Naive B cell (primary cell): Measurements from ENCODE around the gene MYH15. TPM values are rescaled to one million over a fixed set of nuclear protein-coding genes. Genes with fewer than 3 reads are reported as not detected.

ENCODE experiments used
- ATAC-seq, 2 donors: fragments of 150-1000 bp; cut with Tn5 transposase; 2 replicates each; pipeline ENCODE4 v1.10.0; 2021; ENCODE audit warnings: low read depth in 2 of 2, mild to moderate bottlenecking in 2 of 2, moderate library complexity in 2 of 2
- DNase-seq: peaks from one replicate; pipeline ENCODE4 v3.0.0; 2022
- H3K27ac Mint-ChIP-seq, 6 donors: one replicate each; pipeline ENCODE4 v1.8.0; 2020 to 2022; ENCODE audit warnings: mild to moderate bottlenecking in 6 of 6, mixed read lengths in 6 of 6, moderate library complexity in 5 of 6, inconsistent platforms in 2 of 6
- H3K27me3 Mint-ChIP-seq, 3 donors: one replicate each; pipeline ENCODE4 v1.8.0; 2021 to 2022; ENCODE audit warnings: mixed read lengths in 3 of 3, mild to moderate bottlenecking in 1 of 3
- H3K36me3 Mint-ChIP-seq, 2 donors: one replicate each; pipeline ENCODE4 v1.8.0; 2020 to 2022; ENCODE audit warnings: mixed read lengths in 2 of 2, inconsistent platforms in 1 of 2, mild to moderate bottlenecking in 1 of 2
- H3K4me1 Mint-ChIP-seq, 3 donors: one replicate each; pipeline ENCODE4 v1.8.0; 2020 to 2022; ENCODE audit warnings: mixed read lengths in 3 of 3, inconsistent platforms in 1 of 3, mild to moderate bottlenecking in 1 of 3, moderate library complexity in 1 of 3
- H3K4me3 Mint-ChIP-seq, 8 donors: one replicate each; pipeline ENCODE4 v1.8.0; 2020 to 2022; ENCODE audit warnings: mild to moderate bottlenecking in 8 of 8, mixed read lengths in 8 of 8, moderate library complexity in 8 of 8, inconsistent platforms in 2 of 8
- H3K9me3 Mint-ChIP-seq, 7 donors: one replicate each; pipeline ENCODE4 v1.8.0; 2020 to 2022; ENCODE audit warnings: mixed read lengths in 7 of 7, mild to moderate bottlenecking in 5 of 7, inconsistent platforms in 2 of 7, moderate library complexity in 1 of 7
- polyA plus RNA-seq, 6 donors: library from polyadenylated mRNA; unstranded; fragments of 300-500 nt; fragmentation: Illumina TruSeq; gene quantifications; one replicate each; pipeline ENCODE4 v1.2.3, GENCODE V29; 2021; ENCODE audit warnings: low read depth in 6 of 6

The MYH15 gene
- polyA plus RNA-seq, 6 donors from 2014 or later, result 0.05 to 0.06 TPM; not detected in 4

DNA sequence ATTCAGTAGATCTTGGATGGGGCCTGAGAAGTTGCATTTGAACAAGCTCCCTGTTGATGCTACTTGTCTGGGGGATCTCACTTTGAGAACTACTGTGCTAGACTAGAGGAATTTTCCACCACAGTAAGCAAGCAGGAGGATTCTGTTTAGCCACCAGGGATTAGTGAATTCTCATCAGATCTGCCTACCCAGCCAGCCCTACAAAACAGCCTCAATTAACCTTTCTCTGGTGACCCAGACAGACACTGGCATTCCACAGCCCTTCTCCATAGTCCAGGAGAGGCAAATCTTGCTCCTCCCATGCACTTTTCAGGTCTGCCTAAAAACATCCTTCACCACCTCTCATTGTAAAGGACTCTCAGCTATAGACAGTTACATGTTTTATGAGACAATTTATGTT lies 16.7 kb upstream of the MYH15 start:
- Mint-ChIP-seq H3K27ac (no peak overlapping the region), H3K9me3 (peaks cover 0 to 2% (median 0%) of the 10 kb centered on the region in 7 donors), H3K4me3 (no peak overlapping the region), H3K27me3 (peaks cover 4 to 26% (median 21%) of the 10 kb centered on the region in 3 donors), H3K36me3 (no peaks in the 10 kb centered on the region), H3K4me1 (peaks cover 8 to 14% (median 9%) of the 10 kb centered on the region in 3 donors)
- DNase-seq, result no peak
- ATAC-seq, result no peak

GRCh38 chr3:108525971-108526370 lies 15.6 kb upstream of the MYH15 start:
- DNase-seq (no peak), ATAC-seq (no peak)
- Mint-ChIP-seq H3K27ac (no peak overlapping the region), H3K27me3 (peaks cover 0 to 15% (median 11%) of the 10 kb centered on the region in 3 donors), H3K36me3 (no peaks in the 10 kb centered on the region), H3K4me3 (no peak overlapping the region), H3K4me1 (peaks cover 8 to 14% (median 9%) of the 10 kb centered on the region in 3 donors), H3K9me3 (no peaks in the 10 kb centered on the region)

- Mint-ChIP-seq H3K4me3 (no peak overlapping the region), H3K9me3 (no peaks in the 10 kb centered on the region), H3K27ac (no peak overlapping the region), H3K27me3 (peaks cover 0 to 9% (median 4%) of the 10 kb centered on the region in 3 donors), H3K36me3 (no peaks in the 10 kb centered on the region), H3K4me1 (peaks cover 8 to 14% (median 9%) of the 10 kb centered on the region in 3 donors)
- ATAC-seq, result no peak
- no peak for DNase-seq
Observed at GRCh38 chr3:108525256-108525655, 14.9 kb upstream of the MYH15 start.

- H3K4me3 Mint-ChIP-seq, result no peak overlapping the region
- no peaks in the 10 kb centered on the region for H3K36me3 Mint-ChIP-seq
- peaks cover 8 to 12% (median 9%) of the 10 kb centered on the region in 3 donors for H3K4me1 Mint-ChIP-seq
- peaks cover 0 to 8% (median 0%) of the 10 kb centered on the region in 3 donors for H3K27me3 Mint-ChIP-seq
- DNase-seq, result no peak
- H3K27ac Mint-ChIP-seq, result no peak overlapping the region
- no peaks in the 10 kb centered on the region for H3K9me3 Mint-ChIP-seq
- no peak for ATAC-seq
Observed at GRCh38 chr3:108524537-108524936, 14.1 kb upstream of the MYH15 start.

GRCh38 chr3:108518895-108519294 lies 8.5 kb upstream of the MYH15 start:
- ATAC-seq, result no peak
- DNase-seq, result no peak
- no peaks in the 10 kb centered on the region for H3K4me1 Mint-ChIP-seq
- no peak overlapping the region for H3K4me3 Mint-ChIP-seq
- no peaks in the 10 kb centered on the region for H3K36me3 Mint-ChIP-seq
- H3K9me3 Mint-ChIP-seq, result peaks cover 0 to 2% (median 0%) of the 10 kb centered on the region in 7 donors
- no peak overlapping the region for H3K27ac Mint-ChIP-seq
- peaks cover 0 to 15% (median 10%) of the 10 kb centered on the region in 3 donors for H3K27me3 Mint-ChIP-seq

- Mint-ChIP-seq H3K4me3 (no peak overlapping the region), H3K36me3 (no peaks in the 10 kb centered on the region), H3K9me3 (peaks cover 0 to 2% (median 0%) of the 10 kb centered on the region in 7 donors), H3K27ac (no peak overlapping the region), H3K27me3 (peaks cover 0 to 15% (median 10%) of the 10 kb centered on the region in 3 donors), H3K4me1 (no peaks in the 10 kb centered on the region)
- DNase-seq, result no peak
- no peak for ATAC-seq
Observed at GRCh38 chr3:108516881-108517280, 6.5 kb upstream of the MYH15 start.

DNA sequence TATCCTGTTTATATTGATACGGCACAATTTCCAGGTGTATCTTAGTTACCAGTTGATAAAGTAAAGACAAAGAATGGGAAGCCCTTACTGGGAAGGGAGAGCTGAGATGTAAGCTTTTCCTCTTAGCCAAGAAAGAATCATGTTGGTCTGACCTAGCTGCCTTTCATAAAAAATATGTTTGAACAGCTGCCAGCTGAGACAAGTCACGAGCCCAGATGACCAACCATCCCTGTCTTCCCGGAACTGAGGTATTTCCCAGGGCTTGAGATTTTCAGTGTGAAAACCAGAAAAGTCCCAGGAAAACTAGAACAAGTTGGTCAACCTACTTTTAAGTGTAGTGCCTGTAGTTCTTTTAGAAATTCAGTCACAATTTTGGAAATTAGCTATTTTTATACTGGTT lies 3.6 kb upstream of the MYH15 start:
- ATAC-seq, result no peak
- Mint-ChIP-seq H3K36me3 (no peaks in the 10 kb centered on the region), H3K4me3 (no peak overlapping the region), H3K27me3 (peaks cover 0 to 15% (median 10%) of the 10 kb centered on the region in 3 donors), H3K9me3 (peaks cover 0 to 2% (median 0%) of the 10 kb centered on the region in 7 donors), H3K4me1 (no peaks in the 10 kb centered on the region), H3K27ac (no peak overlapping the region)
- DNase-seq, result no peak

DNA sequence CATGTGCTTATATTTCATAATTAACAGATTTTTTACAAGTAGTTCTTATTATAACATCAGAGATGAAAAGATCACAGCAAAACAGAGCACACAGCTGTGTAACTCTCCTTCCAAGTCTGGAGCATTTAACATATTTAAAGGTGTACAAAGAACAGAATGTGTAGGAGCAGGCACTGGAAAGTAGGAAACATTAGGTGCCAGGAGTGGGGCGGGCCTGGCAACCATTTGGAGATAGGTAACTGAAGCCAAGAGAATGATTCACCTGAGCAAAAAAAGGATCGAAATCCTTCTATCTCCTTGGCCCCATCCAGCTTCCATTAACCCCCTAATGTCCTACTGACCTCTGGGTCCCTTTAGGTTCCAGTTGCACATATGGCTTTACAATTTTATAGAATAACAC lies 2.3 kb upstream of the MYH15 start:
- Mint-ChIP-seq H3K4me1 (no peaks in the 10 kb centered on the region), H3K27me3 (peaks cover 0 to 9% (median 0%) of the 10 kb centered on the region in 3 donors), H3K4me3 (no peak overlapping the region), H3K9me3 (no peaks in the 10 kb centered on the region), H3K36me3 (no peaks in the 10 kb centered on the region), H3K27ac (no peak overlapping the region)
- DNase-seq, result no peak
- no peak for ATAC-seq

DNA sequence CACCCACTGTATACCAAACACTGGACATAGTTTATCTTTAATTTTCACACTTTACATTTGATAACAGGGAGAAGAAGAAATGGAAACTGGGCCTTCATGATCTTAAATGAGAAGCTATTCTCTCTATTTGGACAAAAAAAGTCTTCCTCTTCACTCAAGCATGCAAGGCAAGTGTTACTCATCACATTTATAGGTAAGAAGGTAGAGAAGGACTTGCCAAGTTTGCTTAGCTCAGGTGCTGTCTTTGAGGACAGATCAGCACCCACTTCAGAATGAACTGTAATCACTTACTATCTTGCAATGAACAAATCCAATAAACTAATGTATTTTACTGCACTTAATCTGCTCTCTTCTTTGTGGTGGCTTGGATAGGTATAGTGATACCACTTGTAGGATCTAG lies 1.1 kb upstream of the MYH15 start:
- DNase-seq, result no peak
- H3K36me3 Mint-ChIP-seq, result no peaks in the 10 kb centered on the region
- no peaks in the 10 kb centered on the region for H3K4me1 Mint-ChIP-seq
- peaks cover 0 to 4% (median 0%) of the 10 kb centered on the region in 3 donors for H3K27me3 Mint-ChIP-seq
- H3K4me3 Mint-ChIP-seq, result no peak overlapping the region
- no peak for ATAC-seq
- no peaks in the 10 kb centered on the region for H3K9me3 Mint-ChIP-seq
- peak overlapping the region in 1 of 6 donors; percentile 2 for H3K27ac Mint-ChIP-seq

- ATAC-seq (no peak), DNase-seq (no peak)
- no peaks in the 10 kb centered on the region for H3K36me3 Mint-ChIP-seq
- no peak overlapping the region for H3K4me3 Mint-ChIP-seq
- H3K4me1 Mint-ChIP-seq, result no peaks in the 10 kb centered on the region
- no peak overlapping the region for H3K27ac Mint-ChIP-seq
- H3K27me3 Mint-ChIP-seq, result peaks cover 0 to 4% (median 0%) of the 10 kb centered on the region in 3 donors
- no peaks in the 10 kb centered on the region for H3K9me3 Mint-ChIP-seq
Observed at GRCh38 chr3:108511055-108511454, 659 bp upstream of the MYH15 start.

DNA sequence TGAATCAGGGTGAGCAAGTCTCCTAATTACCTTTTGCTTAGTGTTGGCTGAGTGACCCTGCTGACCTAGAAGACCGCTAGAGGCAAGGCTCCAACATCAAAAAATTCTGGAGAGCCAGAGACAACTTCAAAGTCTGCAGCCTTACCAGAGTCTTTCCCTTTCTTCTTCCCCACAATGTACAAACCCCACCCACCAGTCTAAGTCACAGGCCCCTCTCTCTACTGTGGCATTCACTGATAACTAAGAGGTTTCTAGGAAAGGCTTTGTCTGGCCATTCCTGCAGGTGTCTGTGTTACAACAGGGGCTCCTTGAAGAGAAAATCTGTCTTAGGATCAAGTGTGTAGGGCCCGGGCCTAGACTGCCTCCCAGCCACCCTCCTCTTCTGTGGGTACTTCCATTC lies 525 bp downstream of the MYH15 start:
- Mint-ChIP-seq H3K27ac (no peak overlapping the region), H3K4me3 (peak overlapping the region in 1 of 8 donors; percentile 31), H3K36me3 (no peaks in the 10 kb centered on the region), H3K9me3 (peaks cover 0 to 2% (median 0%) of the 10 kb centered on the region in 7 donors), H3K4me1 (no peaks in the 10 kb centered on the region), H3K27me3 (no peaks in the 10 kb centered on the region)
- ATAC-seq (no peak), DNase-seq (no peak)

- H3K27me3 Mint-ChIP-seq, result no peaks in the 10 kb centered on the region
- DNase-seq (no peak), ATAC-seq (no peak)
- no peak overlapping the region for H3K27ac Mint-ChIP-seq
- no peaks in the 10 kb centered on the region for H3K4me1 Mint-ChIP-seq
- H3K36me3 Mint-ChIP-seq, result no peaks in the 10 kb centered on the region
- no peak overlapping the region for H3K4me3 Mint-ChIP-seq
- peaks cover 0 to 2% (median 0%) of the 10 kb centered on the region in 7 donors for H3K9me3 Mint-ChIP-seq
Observed at GRCh38 chr3:108509263-108509662, 1.1 kb downstream of the MYH15 start.

DNA sequence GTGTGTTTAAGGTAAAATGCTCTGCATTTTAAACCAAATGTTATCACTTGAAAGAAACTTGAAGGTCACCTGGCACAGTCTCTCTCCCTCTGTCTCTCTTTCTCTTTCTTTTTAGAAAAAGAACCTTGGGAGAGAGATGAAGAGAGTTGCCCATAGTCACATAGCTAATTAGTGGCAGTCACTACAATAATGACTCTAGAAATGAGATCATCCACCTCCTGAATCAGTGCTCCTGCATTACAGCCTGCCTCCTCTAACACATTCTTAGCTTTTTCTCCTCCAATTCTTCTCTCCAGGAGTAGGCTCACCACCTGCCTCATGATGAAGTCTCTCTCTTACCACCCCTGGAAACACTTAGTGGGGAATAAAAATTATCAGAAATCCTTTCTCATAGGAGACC lies 2.5 kb downstream of the MYH15 start:
- Mint-ChIP-seq H3K9me3 (peaks cover 0 to 5% (median 0%) of the 10 kb centered on the region in 7 donors), H3K4me1 (no peaks in the 10 kb centered on the region), H3K4me3 (no peak overlapping the region), H3K36me3 (no peaks in the 10 kb centered on the region), H3K27ac (no peak overlapping the region), H3K27me3 (peaks cover 0 to 6% (median 0%) of the 10 kb centered on the region in 3 donors)
- ATAC-seq (no peak), DNase-seq (no peak)

- Mint-ChIP-seq H3K27ac (peak overlapping the region in 1 of 6 donors; percentile 30), H3K9me3 (peaks cover 0 to 5% (median 0%) of the 10 kb centered on the region in 7 donors), H3K4me3 (no peak overlapping the region), H3K36me3 (no peaks in the 10 kb centered on the region), H3K4me1 (no peaks in the 10 kb centered on the region), H3K27me3 (peaks cover 0 to 8% (median 0%) of the 10 kb centered on the region in 3 donors)
- no peak for DNase-seq
- no peak for ATAC-seq
Observed at GRCh38 chr3:108505811-108506210, 4.6 kb downstream of the MYH15 start.

DNA sequence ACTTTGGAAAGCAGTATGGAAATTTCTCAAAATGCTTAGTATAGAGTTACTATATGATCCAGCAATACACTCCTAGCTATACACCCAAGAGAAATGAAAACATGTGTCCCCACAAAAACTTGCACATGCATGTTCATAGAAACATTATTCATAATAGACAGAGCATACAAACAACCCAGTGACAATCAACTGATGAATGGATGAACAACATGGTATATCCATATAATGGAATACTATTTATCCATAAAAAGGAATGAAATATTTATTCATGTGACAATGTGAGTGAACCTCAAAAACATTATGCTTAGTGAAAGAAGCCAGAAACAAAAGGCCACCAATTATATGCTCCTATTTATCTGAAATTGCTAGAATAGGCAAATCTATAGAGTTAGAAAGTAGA lies 6.7 kb downstream of the MYH15 start:
- Mint-ChIP-seq H3K4me1 (no peaks in the 10 kb centered on the region), H3K4me3 (no peak overlapping the region), H3K9me3 (peaks cover 0 to 5% (median 0%) of the 10 kb centered on the region in 7 donors), H3K27me3 (peaks cover 0 to 8% (median 0%) of the 10 kb centered on the region in 3 donors), H3K27ac (no peak overlapping the region), H3K36me3 (no peaks in the 10 kb centered on the region)
- ATAC-seq, result no peak
- no peak for DNase-seq
